ENCODE measurements around the gene PTPN4. TPM values are rescaled to one million over a fixed set of nuclear protein-coding genes. Genes with fewer than 3 reads are reported as not detected.

PTPN4 gene
- total and polyA plus RNA-seq, 12 donors = 5.2 to 56.5 (median 40.6) TPM

GRCh38 chr2:119721904-119722303, 37.8 kb upstream of the PTPN4 start:
- 87 to 89% (median 89%) methylated on average over 4 of the region's 4 CpGs for WGBS, 4 donors
- Histone ChIP-seq H3K4me3 (no peak overlapping the region), H3K36me3 (replicated peaks in 1 of 2) (no peaks in the 10 kb centered on the region), H3K4me1 (replicated peaks in 1 of 2) (no peaks in the 10 kb centered on the region), H3K27ac (no peak overlapping the region), H3K9me3 (replicated peaks in 1 of 3) (no peaks in the 10 kb centered on the region), H3K27me3 (no peaks in the 10 kb centered on the region)
- TF ChIP-seq CTCF (IDR thresholded peaks at IDR 0.05) = no peak
- no peak for TF ChIP-seq POLR2A (IDR thresholded peaks at IDR 0.05)
- intact Hi-C loops (cut with DNase I) = no loop called here
- DNase-seq = no peak

GRCh38 chr2:119723186-119723585, 36.5 kb upstream of the PTPN4 start:
- WGBS, 4 donors = 76 to 84% (median 76%) methylated on average over 8 of the region's 8 CpGs
- Histone ChIP-seq H3K27ac (no peak overlapping the region), H3K4me1 (replicated peaks in 1 of 2) (no peaks in the 10 kb centered on the region), H3K4me3 (no peak overlapping the region), H3K36me3 (replicated peaks in 1 of 2) (no peaks in the 10 kb centered on the region), H3K27me3 (no peaks in the 10 kb centered on the region), H3K9me3 (replicated peaks in 1 of 3) (no peaks in the 10 kb centered on the region)
- no peak for TF ChIP-seq CTCF (IDR thresholded peaks at IDR 0.05)
- no peak for TF ChIP-seq POLR2A (IDR thresholded peaks at IDR 0.05)
- DNase-seq = no peak
- intact Hi-C loops (cut with DNase I) = no loop called here

GRCh38 chr2:119723784-119724467, 35.8 kb upstream of the PTPN4 start:
- TF ChIP-seq POLR2A (IDR thresholded peaks at IDR 0.05) (no peak), CTCF (IDR thresholded peaks at IDR 0.05) (no peak)
- 71 to 80% (median 77%) methylated on average over 10 of the region's 10 CpGs for WGBS, 4 donors
- intact Hi-C loops (cut with DNase I) = no loop called here
- H3K36me3 ChIP-seq (replicated peaks in 1 of 2) = no peaks in the 10 kb centered on the region
- DNase-seq = no peak
- no peak overlapping the region for H3K4me3 ChIP-seq
- H3K27me3 ChIP-seq = no peaks in the 10 kb centered on the region
- H3K27ac ChIP-seq = no peak overlapping the region
- H3K4me1 ChIP-seq (replicated peaks in 1 of 2) = no peaks in the 10 kb centered on the region
- no peaks in the 10 kb centered on the region for H3K9me3 ChIP-seq (replicated peaks in 1 of 3)

- TF ChIP-seq POLR2A (IDR thresholded peaks at IDR 0.05) (no peak), CTCF (IDR thresholded peaks at IDR 0.05) (no peak)
- Histone ChIP-seq H3K4me3 (no peak overlapping the region), H3K9me3 (replicated peaks in 1 of 3) (no peaks in the 10 kb centered on the region), H3K36me3 (replicated peaks in 1 of 2) (no peaks in the 10 kb centered on the region), H3K27me3 (no peaks in the 10 kb centered on the region), H3K4me1 (replicated peaks in 1 of 2) (no peaks in the 10 kb centered on the region), H3K27ac (no peak overlapping the region)
- WGBS, 4 donors = 83 to 89% (median 89%) methylated on average over 7 to 10 of the region's 10 CpGs
- intact Hi-C loops (cut with DNase I) = no loop called here
- DNase-seq = no peak
Observed at GRCh38 chr2:119724656-119725485, 34.9 kb upstream of the PTPN4 start.

Data from adrenal gland (tissue), 12 donors.